ENCODE results near the gene SMIM28. TPM values are rescaled to one million over a fixed set of nuclear protein-coding genes. Genes with fewer than 3 reads are reported as not detected.

Gene SMIM28
- total and polyA plus RNA-seq, 9 of the 15 experiments (the other 6 are each of a cell fraction or from before 2014, with no cell fraction given), result not detected

GRCh38 chr6:138403801-138404665 lies 26.3 kb downstream of the SMIM28 start, which contains the start of gene HEBP2 (continued):
- TF ChIP-seq HINFP (tag; conservative IDR thresholded peaks at IDR 0.05; ENCODE audit: low read depth) (no peak), ATF6 (CRISPR knock-in tag; IDR thresholded peaks at IDR 0.05) (no peak), PATZ1 (CRISPR knock-in tag; IDR thresholded peaks at IDR 0.05; ENCODE audit: borderline replicate concordance) (no peak), ETV6 (IDR thresholded peaks at IDR 0.05; ENCODE audit: borderline replicate concordance in 1 of 2, low read depth in 2 of 2, low read length in 1 of 2) (0 out of 4 replicates have a peak, but pooled peaks of 1 of the 2 experiments have one; percentile 23), ETV6 (CRISPR knock-in tag; IDR thresholded peaks at IDR 0.05; ENCODE audit: borderline replicate concordance) (0 out of 2 replicates have a peak, but pooled peaks have one; percentile 67), ADNP (tag; IDR thresholded peaks at IDR 0.05) (no peak), ZNF316 (IDR thresholded peaks at IDR 0.05) (no peak), CTCF (IDR thresholded peaks at IDR 0.05 in 2 of 3, conservative IDR thresholded peaks at IDR 0.05 in 1 of 3; ENCODE audit: insufficient read depth in 2 of 3, low read depth in 1 of 3, low read length in 3 of 3) (peak; percentile 51 to 59 (median 53)), ELF2 (CRISPR knock-in tag; IDR thresholded peaks at IDR 0.05) (peak; percentile 69), PKNOX1 (IDR thresholded peaks at IDR 0.05) (peak; percentile 59), SMARCE1 (IDR thresholded peaks at IDR 0.05) (no peak; the same call in 1 of the 2 replicates), SUPT5H (IDR thresholded peaks at IDR 0.05) (peak; percentile 79), SFPQ (IDR thresholded peaks at IDR 0.05; ENCODE audit: low read depth, low read length) (no peak), NR3C1 (CRISPR knock-in tag; IDR thresholded peaks at IDR 0.05) (no peak; the same call in 1 of the 2 replicates), PCBP2 (IDR thresholded peaks at IDR 0.05; ENCODE audit: low read depth, low read length, poor library complexity, severe bottlenecking) (no peak)
